Measurements from ENCODE around the gene TNNC1. TPM values are rescaled to one million over a fixed set of nuclear protein-coding genes. Genes with fewer than 3 reads are reported as not detected.

Gene TNNC1
- total and polyA plus RNA-seq, 10 of the 15 experiments (the other 5 are each of a cell fraction or from before 2014, with no cell fraction given), result 0.13 to 1.3 (median 0.53) TPM; not detected in 2

DNA sequence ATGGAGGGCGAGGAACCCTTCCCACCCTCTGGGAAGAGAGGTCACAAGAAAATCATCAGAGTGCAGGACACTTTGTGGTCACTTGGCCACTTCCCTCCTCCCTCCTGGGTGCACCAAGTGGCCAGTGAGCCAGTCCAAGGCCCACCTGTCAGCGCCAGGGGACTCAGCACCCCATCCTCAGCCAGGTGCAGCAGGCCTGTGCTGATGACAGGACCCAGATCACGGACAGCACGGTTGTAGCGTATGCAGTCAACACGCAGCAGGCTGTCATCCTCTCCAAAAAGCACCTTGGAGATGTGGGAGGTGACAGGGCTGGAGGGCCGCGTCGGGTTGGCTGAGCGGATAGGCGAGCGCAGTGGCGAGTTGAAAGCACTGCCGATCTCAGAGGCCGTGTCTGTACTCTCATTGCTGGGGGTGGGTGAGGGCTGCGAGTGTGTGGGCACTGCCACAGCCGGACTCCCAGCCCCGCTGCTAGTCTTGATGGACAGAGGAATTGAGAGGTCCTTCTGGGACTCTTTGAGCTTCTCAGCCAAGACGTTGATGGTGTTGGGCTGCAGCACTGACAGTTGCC lies 50.5 kb downstream of the TNNC1 start:
- SMC1A ChIA-PET (ENCODE audit: uncharacterized antibody, unreplicated experiment), result no interaction called here
- intact Hi-C loops (cut with micrococcal nuclease; ENCODE audit: unreplicated experiment), result no loop called here
- no peak for ATAC-seq
- Histone ChIP-seq H3K4me3 (no peak overlapping the region), H3K79me2 (ENCODE audit: control insufficient read depth, insufficient read depth, low read length) (peaks cover 7% of the 10 kb centered on the region), H3K4me1 (ENCODE audit: control insufficient read depth, insufficient read depth, low read length) (no peaks in the 10 kb centered on the region), H3K27me3 (replicated peaks in 1 of 2; ENCODE audit: control insufficient read depth in 2 of 2, insufficient read depth in 2 of 2, low read length in 1 of 2) (no peaks in the 10 kb centered on the region), H3K36me3 (ENCODE audit: control insufficient read depth in 2 of 2, insufficient read depth in 2 of 2, low read length in 1 of 2) (peaks cover 23 to 26% of the 10 kb centered on the region in 2 experiments), H3K27ac (ENCODE audit: control insufficient read depth, insufficient read depth) (no peak overlapping the region), H3K9ac (ENCODE audit: control insufficient read depth, insufficient read depth, low read length) (no peak overlapping the region), H3K4me2 (ENCODE audit: control insufficient read depth, insufficient read depth) (no peak overlapping the region), H4K20me1 (ENCODE audit: control insufficient read depth, insufficient read depth) (no peaks in the 10 kb centered on the region), H3K9me3 (replicated peaks; ENCODE audit: control insufficient read depth, insufficient read depth, low read length) (no peaks in the 10 kb centered on the region), H2AFZ (ENCODE audit: control insufficient read depth, low read depth, low read length) (no peak overlapping the region)
- TF ChIP-seq POLR2AphosphoS5 (IDR thresholded peaks at IDR 0.05; ENCODE audit: low read length) (no peak), BCL11A (IDR thresholded peaks at IDR 0.05; ENCODE audit: low read depth, low read length) (no peak), POLR2A (IDR thresholded peaks at IDR 0.05; ENCODE audit: low read depth, low read length) (peak; percentile 43; the same call in 1 of the 2 replicates), SUPT20H (IDR thresholded peaks at IDR 0.05; ENCODE audit: borderline replicate concordance, control insufficient read depth, low read depth, low read length) (no peak), CBX5 (IDR thresholded peaks at IDR 0.05; ENCODE audit: low read depth) (no peak)
- TF ChIP-seq, protein P1, sequence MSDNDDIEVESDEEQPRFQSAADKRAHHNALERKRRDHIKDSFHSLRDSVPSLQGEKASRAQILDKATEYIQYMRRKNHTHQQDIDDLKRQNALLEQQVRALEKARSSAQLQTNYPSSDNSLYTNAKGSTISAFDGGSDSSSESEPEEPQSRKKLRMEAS (IDR thresholded peaks at IDR 0.05; ENCODE audit: low read depth, low read length), result no peak
- CTCF ChIA-PET, result interaction anchor here (0.6 kb wide), 1 partner anchor 1251 kb away, joined by 3 read pairs; no protein-coding TSS in a partner anchor
- POLR2A ChIA-PET, result no interaction called here
- RAD21 ChIA-PET (ENCODE audit: unreplicated experiment), result no interaction called here
- 97% methylated on average over 19 of the region's 19 CpGs for WGBS (ENCODE audit: insufficient coverage, insufficient replicate concordance, low lambda C conversion rate, missing lambda C conversion rate)
- in situ Hi-C loops (cut with MboI), result no loop called here
- BruUV-seq (replicated peaks), result no TSS peak
- no peak for DNase-seq (ENCODE audit: low read depth, low spot score)
- FAIRE-seq, result no peak

DNA sequence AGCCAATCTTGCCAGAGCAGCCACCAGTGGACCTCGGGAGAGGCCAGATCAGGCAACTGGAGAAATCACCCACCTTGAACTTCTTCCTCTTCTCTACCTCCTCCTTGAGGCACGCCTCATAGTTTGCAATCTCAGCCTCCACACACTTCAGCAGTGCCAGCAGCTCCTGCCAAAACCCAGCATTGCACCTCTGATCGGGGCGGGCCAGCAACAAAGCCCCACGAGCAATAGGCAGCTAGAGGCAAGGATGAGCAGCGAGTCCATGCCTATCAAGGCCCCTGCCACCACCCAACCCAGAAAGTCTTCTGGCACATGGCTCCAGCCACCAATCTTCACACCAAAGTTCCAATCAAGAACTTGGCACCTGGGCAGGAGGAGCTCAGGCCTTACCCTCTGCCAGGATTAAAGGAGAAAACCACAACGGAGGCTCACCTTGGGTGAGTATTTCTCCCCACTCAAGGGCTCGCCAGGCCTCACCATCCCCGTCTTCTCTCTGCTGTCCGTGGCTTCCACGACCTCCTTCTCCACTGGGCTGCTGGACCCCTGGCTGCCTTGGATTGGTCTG lies 51.1 kb downstream of the TNNC1 start:
- Histone ChIP-seq H4K20me1 (ENCODE audit: control insufficient read depth, insufficient read depth) (no peaks in the 10 kb centered on the region), H3K4me2 (ENCODE audit: control insufficient read depth, insufficient read depth) (no peak overlapping the region), H2AFZ (ENCODE audit: control insufficient read depth, low read depth, low read length) (no peak overlapping the region), H3K79me2 (ENCODE audit: control insufficient read depth, insufficient read depth, low read length) (peaks cover 1% of the 10 kb centered on the region), H3K27ac (ENCODE audit: control insufficient read depth, insufficient read depth) (no peak overlapping the region), H3K27me3 (replicated peaks in 1 of 2; ENCODE audit: control insufficient read depth in 2 of 2, insufficient read depth in 2 of 2, low read length in 1 of 2) (no peaks in the 10 kb centered on the region), H3K36me3 (ENCODE audit: control insufficient read depth in 2 of 2, insufficient read depth in 2 of 2, low read length in 1 of 2) (peaks cover 23 to 26% of the 10 kb centered on the region in 2 experiments), H3K4me1 (ENCODE audit: control insufficient read depth, insufficient read depth, low read length) (no peaks in the 10 kb centered on the region), H3K9me3 (replicated peaks; ENCODE audit: control insufficient read depth, insufficient read depth, low read length) (no peaks in the 10 kb centered on the region), H3K4me3 (no peak overlapping the region), H3K9ac (ENCODE audit: control insufficient read depth, insufficient read depth, low read length) (no peak overlapping the region)
- 90% methylated on average over 11 of the region's 11 CpGs for WGBS (ENCODE audit: insufficient coverage, insufficient replicate concordance, low lambda C conversion rate, missing lambda C conversion rate)
- in situ Hi-C loops (cut with MboI) (no loop called here), intact Hi-C loops (cut with micrococcal nuclease; ENCODE audit: unreplicated experiment) (no loop called here)
- DNase-seq (ENCODE audit: low read depth, low spot score) (no peak), FAIRE-seq (no peak), ATAC-seq (no peak)
- POLR2A ChIA-PET, result no interaction called here
- SMC1A ChIA-PET (ENCODE audit: uncharacterized antibody, unreplicated experiment), result no interaction called here
- RAD21 ChIA-PET (ENCODE audit: unreplicated experiment), result no interaction called here
- no peak for TF ChIP-seq SRF (IDR thresholded peaks at IDR 0.05; ENCODE audit: low read depth in 2 of 2, low read length in 2 of 2)
- no peak for TF ChIP-seq TARDBP (IDR thresholded peaks at IDR 0.05; ENCODE audit: borderline replicate concordance)
- TF ChIP-seq ESRRA (IDR thresholded peaks at IDR 0.05; ENCODE audit: low read length), result no peak
- TF ChIP-seq POLR2A (IDR thresholded peaks at IDR 0.05; ENCODE audit: low read depth, low read length), result no peak
- TF ChIP-seq, protein P2, sequence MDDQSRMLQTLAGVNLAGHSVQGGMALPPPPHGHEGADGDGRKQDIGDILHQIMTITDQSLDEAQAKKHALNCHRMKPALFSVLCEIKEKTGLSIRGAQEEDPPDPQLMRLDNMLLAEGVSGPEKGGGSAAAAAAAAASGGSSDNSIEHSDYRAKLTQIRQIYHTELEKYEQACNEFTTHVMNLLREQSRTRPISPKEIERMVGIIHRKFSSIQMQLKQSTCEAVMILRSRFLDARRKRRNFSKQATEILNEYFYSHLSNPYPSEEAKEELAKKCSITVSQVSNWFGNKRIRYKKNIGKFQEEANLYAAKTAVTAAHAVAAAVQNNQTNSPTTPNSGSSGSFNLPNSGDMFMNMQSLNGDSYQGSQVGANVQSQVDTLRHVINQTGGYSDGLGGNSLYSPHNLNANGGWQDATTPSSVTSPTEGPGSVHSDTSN (IDR thresholded peaks at IDR 0.05; ENCODE audit: insufficient replicate concordance, low read depth, low read length), result no peak
- no TSS peak for BruUV-seq (replicated peaks)
- CTCF ChIA-PET, result interaction anchor here (0.6 kb wide), 1 partner anchor 1251 kb away, joined by 3 read pairs; no protein-coding TSS in a partner anchor
